Spleen (tissue), 7 donors: ENCODE data around the gene NAB1.

Experiments
- CTCF ChIP-seq, 11 experiments: fragments of 200-600 bp in 7 of 11; fragments of 450-650 bp in 4 of 11; sonication (generic) in 4 of 11; IDR thresholded peaks in 8 of 11; conservative IDR thresholded peaks in 3 of 11; 1 replicate in 7 of 11; 2 replicates in 4 of 11; pipeline versions ENCODE4 v1.4.0 to v1.8.0; 2016 to 2021; ENCODE audit warnings: antibody characterized with exemption in 11 of 11, inconsistent platforms in 4 of 11, mild to moderate bottlenecking in 1 of 11
- POLR2A ChIP-seq, 3 donors: fragments of 450-650 bp; IDR thresholded peaks; one replicate each; pipeline ENCODE4 v1.5.1; 2017; ENCODE audit warnings: antibody characterized with exemption in 3 of 3, mild to moderate bottlenecking in 1 of 3
- POLR2AphosphoS5 ChIP-seq, 3 donors: sonication (generic); formaldehyde crosslinking; IDR thresholded peaks; one replicate each; pipeline ENCODE4 v1.5.1; 2017; ENCODE audit warnings: antibody characterized with exemption in 3 of 3
- donor health status: DM: no; HTN: no; CAD: no; lungs with moderate emphysema.
- donor health status: DM: no; HTN: no; CAD: no.
- donor health status: DM: no; HTN: no; CAD: no.

- TF ChIP-seq CTCF (IDR thresholded peaks at IDR 0.05 in 8 of 11, conservative IDR thresholded peaks at IDR 0.05 in 3 of 11) (no peak), POLR2AphosphoS5 (IDR thresholded peaks at IDR 0.05) (no peak), POLR2A (IDR thresholded peaks at IDR 0.05) (no peak)
Measured at GRCh38 chr2:190720276-190720675, 71.4 kb downstream of the NAB1 start.
